Colonic mucosa (tissue), 4 donors: ENCODE results near the gene RUBCN. TPM values are rescaled to one million over a fixed set of nuclear protein-coding genes. Genes with fewer than 3 reads are reported as not detected.

Experiments
- DNase-seq: peaks from one replicate; pipeline ENCODE4 v3.0.0-alpha.2; 2020
- H3K27ac ChIP-seq: fragments of 200-600 bp; one replicate; pipeline ENCODE4 v1.8.0; 2021
- H3K27me3 ChIP-seq: fragments of 200-600 bp; one replicate; pipeline ENCODE4 v1.8.0; 2021
- H3K36me3 ChIP-seq: fragments of 200-600 bp; one replicate; pipeline ENCODE4 v1.8.0; 2021
- H3K4me1 ChIP-seq: fragments of 200-600 bp; one replicate; pipeline ENCODE4 v1.8.0; 2021; ENCODE audit warnings: mild to moderate bottlenecking
- H3K4me3 ChIP-seq: fragments of 200-600 bp; one replicate; pipeline ENCODE4 v1.8.0; 2021
- H3K9ac ChIP-seq, 2 donors: one replicate each; pipeline ENCODE4 v1.7.0; 2013; ENCODE audit warnings: control low read depth in 2 of 2, low read depth in 2 of 2, low read length in 2 of 2
- H3K9me3 ChIP-seq: fragments of 200-600 bp; one replicate; pipeline ENCODE4 v1.8.0; 2021
- intact Hi-C: fragments of 100-400 bp; cut with DNase I; formaldehyde crosslinking; loops from one replicate; pipeline ENCODE4 v1.14.1; 2022
- total RNA-seq, 2 donors: library from RNA; stranded (reverse); fragmentation: NEBNext Ultra II Directional in 1 of 2; extraction: Animal tissue kit (Norgen Biotek cat#: 25700) in 1 of 2; gene quantifications; one replicate each; pipeline ENCODE4 v1.2.1, GENCODE V29; 2021
- TF ChIP-seq, protein P1 (sequence below): fragments of 200-600 bp; IDR thresholded peaks from one replicate; pipeline ENCODE4 v1.8.0; 2022; ENCODE audit warnings: antibody characterized with exemption, mild to moderate bottlenecking
- donor health status: healthy.
- donor health status: DM: no; HTN: no; CAD: no.
- donor health status: DM: no; HTN: no; CAD: no.

RUBCN gene
- total RNA-seq, 2 donors from 2014 or later, result 16.8 to 18.7 TPM

DNA sequence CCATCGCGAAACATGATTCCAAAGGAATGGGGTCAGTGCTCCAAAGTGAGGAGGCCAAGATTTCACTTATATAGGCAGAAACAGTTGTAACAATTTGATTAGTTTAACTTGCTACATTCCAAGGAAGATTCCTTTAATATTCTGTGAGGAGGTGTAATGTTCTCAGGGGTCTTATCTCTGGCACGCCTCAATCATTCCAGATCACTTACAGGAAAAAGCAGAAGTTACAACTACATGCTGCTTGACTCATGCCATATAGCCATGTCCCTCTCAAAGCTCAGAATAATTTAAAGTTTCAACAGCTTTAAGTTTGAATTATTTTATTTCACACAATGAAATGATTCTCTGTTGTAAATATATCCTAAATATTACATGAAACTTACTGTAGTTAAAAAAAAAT lies 9.5 kb upstream of the RUBCN start:
- Histone ChIP-seq H3K27ac (no peak overlapping the region), H3K4me1 (peaks cover 3% of the 10 kb centered on the region), H3K4me3 (no peak overlapping the region), H3K36me3 (no peaks in the 10 kb centered on the region), H3K9ac (no peak overlapping the region), H3K9me3 (no peaks in the 10 kb centered on the region), H3K27me3 (no peaks in the 10 kb centered on the region)
- DNase-seq, result no peak
- intact Hi-C loops, result no loop called here
- TF ChIP-seq, protein P1, sequence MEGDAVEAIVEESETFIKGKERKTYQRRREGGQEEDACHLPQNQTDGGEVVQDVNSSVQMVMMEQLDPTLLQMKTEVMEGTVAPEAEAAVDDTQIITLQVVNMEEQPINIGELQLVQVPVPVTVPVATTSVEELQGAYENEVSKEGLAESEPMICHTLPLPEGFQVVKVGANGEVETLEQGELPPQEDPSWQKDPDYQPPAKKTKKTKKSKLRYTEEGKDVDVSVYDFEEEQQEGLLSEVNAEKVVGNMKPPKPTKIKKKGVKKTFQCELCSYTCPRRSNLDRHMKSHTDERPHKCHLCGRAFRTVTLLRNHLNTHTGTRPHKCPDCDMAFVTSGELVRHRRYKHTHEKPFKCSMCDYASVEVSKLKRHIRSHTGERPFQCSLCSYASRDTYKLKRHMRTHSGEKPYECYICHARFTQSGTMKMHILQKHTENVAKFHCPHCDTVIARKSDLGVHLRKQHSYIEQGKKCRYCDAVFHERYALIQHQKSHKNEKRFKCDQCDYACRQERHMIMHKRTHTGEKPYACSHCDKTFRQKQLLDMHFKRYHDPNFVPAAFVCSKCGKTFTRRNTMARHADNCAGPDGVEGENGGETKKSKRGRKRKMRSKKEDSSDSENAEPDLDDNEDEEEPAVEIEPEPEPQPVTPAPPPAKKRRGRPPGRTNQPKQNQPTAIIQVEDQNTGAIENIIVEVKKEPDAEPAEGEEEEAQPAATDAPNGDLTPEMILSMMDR, result no peak

DNA sequence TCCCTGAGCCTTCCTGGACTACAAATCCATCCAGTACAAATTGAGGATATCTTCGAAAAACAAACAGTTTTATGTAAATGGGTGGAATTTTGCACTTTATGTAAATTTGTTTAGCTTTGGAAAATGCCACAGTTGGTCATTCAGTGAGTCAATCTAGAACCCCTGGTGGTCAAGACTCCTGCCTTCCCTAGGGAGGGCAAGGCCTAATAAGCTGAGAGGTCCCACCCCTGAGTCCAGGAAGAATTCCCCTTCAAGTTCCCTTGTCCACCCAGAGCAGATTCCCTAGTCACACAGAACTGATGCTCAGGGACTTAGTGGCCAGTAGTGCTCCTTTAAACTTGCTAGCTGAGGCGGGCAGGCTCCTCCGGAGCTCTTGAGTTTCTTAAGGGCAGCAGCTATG lies 6.1 kb upstream of the RUBCN start:
- TF ChIP-seq, protein P1, result no peak

GRCh38 chr3:197737749-197738462 lies 1.2 kb upstream of the RUBCN start:
- Histone ChIP-seq H3K27me3 (no peaks in the 10 kb centered on the region), H3K36me3 (no peaks in the 10 kb centered on the region), H3K9me3 (no peaks in the 10 kb centered on the region), H3K27ac (no peak overlapping the region), H3K4me3 (no peak overlapping the region), H3K4me1 (peaks cover 14% of the 10 kb centered on the region), H3K9ac (peak overlapping the region in 1 of 2 donors; percentile 68)
- TF ChIP-seq, protein P1, result no peak
- no peak for DNase-seq
- intact Hi-C loops, result no loop called here

More for the DNA sequence above, 6.1 kb upstream of the RUBCN start:
- H3K36me3 ChIP-seq, result no peaks in the 10 kb centered on the region
- no peak overlapping the region for H3K4me3 ChIP-seq
- intact Hi-C loops, result no loop called here
- no peaks in the 10 kb centered on the region for H3K9me3 ChIP-seq
- H3K4me1 ChIP-seq, result peaks cover 1% of the 10 kb centered on the region
- no peak for DNase-seq
- no peak overlapping the region for H3K27ac ChIP-seq
- H3K27me3 ChIP-seq, result no peaks in the 10 kb centered on the region
- H3K9ac ChIP-seq, result no peak overlapping the region

DNA sequence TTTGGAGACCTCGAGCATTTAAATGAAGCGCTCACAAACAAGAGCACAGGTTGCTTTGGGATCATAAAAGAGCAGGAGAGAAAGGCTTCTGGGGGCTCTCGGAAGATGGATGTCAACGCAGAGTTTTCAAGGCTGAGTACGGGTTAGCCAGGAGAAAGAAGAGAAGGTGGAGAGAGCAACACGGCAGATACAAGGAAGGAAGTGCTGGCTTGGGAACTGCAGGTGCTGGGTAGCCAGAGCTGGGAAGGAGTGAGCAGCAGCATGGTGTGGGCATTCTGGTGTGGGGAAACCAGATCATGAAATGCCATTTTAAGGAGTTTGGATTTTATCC lies 580 bp upstream of the RUBCN start:
- H3K27me3 ChIP-seq, result no peaks in the 10 kb centered on the region
- TF ChIP-seq, protein P1, result no peak
- H3K36me3 ChIP-seq, result no peaks in the 10 kb centered on the region
- peak overlapping the region; percentile 85 for H3K27ac ChIP-seq
- H3K9me3 ChIP-seq, result no peaks in the 10 kb centered on the region
- no peak for DNase-seq
- H3K4me1 ChIP-seq, result peaks cover 14% of the 10 kb centered on the region
- H3K9ac ChIP-seq, result peak overlapping the region; percentile 66 to 68
- H3K4me3 ChIP-seq, result peak overlapping the region; percentile 99
- intact Hi-C loops, result no loop called here

DNA sequence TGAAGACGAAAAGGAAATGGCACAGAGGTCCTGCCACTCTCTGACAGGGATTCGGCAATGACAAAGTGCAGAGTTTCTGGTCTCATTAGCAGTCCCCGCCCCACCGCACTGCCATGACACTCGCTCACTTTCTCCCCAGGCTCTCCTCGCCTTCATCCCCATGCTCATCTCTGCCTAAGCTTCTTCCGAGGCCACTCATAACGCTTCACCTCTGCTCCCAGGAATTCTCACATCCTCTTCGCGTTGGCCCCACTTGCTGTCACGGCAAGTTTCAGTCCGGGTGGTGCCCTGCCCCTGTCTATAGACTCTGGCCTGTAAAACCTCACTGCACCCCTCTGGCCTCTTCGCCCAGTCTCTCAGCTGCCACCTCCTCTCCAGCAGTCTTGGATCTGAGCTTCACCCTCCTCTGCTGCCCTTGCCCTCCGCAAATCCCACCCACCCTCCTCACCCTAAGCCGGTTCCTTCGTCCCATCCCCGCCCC lies 654 bp downstream of the RUBCN start:
- H3K4me1 ChIP-seq, result peaks cover 14% of the 10 kb centered on the region
- peak overlapping the region; percentile 99 for H3K4me3 ChIP-seq
- TF ChIP-seq, protein P1, result no peak
- intact Hi-C loops, result no loop called here
- H3K36me3 ChIP-seq, result no peaks in the 10 kb centered on the region
- no peaks in the 10 kb centered on the region for H3K9me3 ChIP-seq
- peak overlapping the region; percentile 87 to 94 for H3K9ac ChIP-seq
- no peaks in the 10 kb centered on the region for H3K27me3 ChIP-seq
- peak overlapping the region; percentile 85 for H3K27ac ChIP-seq
- peak; percentile 45 for DNase-seq
